SK-N-SH (cell line): Measurements from ENCODE around the gene EDC4. TPM values are rescaled to one million over a fixed set of nuclear protein-coding genes. Genes with fewer than 3 reads are reported as not detected.

Experiments used
- CTCF ChIA-PET: fragments of 300-600, 350-600 bp; formaldehyde crosslinking; extraction: SDS; loops from one replicate; lab custom pipeline; 2021; lab: Yijun Ruan, JAX
- POLR2A ChIA-PET: fragments of 350-600 bp; sonication (Branson Sonifier 250); formaldehyde crosslinking; extraction: SDS; loops from one replicate; lab custom pipeline; 2020; ENCODE audit warnings: antibody characterized with exemption, inconsistent platforms; lab: Yijun Ruan, JAX
- DNase-seq: peaks from one replicate; pipeline ENCODE4 v3.0.0; 2012
- H2AFZ ChIP-seq: fragments of 200-600 bp; sonication (generic); 2 replicates; pipeline ENCODE4 v1.8.1; 2016; ENCODE audit warnings: antibody characterized with exemption, mild to moderate bottlenecking, low read depth
- H3F3A ChIP-seq: fragments of 200-600 bp; sonication (generic); replicated peaks from 2 replicates; pipeline ENCODE3; 2016; ENCODE audit warnings: antibody characterized with exemption, mild to moderate bottlenecking; ENCODE audit not compliant: insufficient read depth
- H3K27ac ChIP-seq, 2 experiments: fragments of 200-500 bp in 1 of 2; fragments of 200-600 bp in 1 of 2; sonication (Bioruptor generic) in 1 of 2; sonication (generic), shearing (Covaris generic) in 1 of 2; 2 replicates each; pipeline versions ENCODE4 v1.5.1 to v1.6.1; 2014 to 2016; ENCODE audit warnings: low read depth in 2 of 2, inconsistent platforms in 1 of 2, low read length in 1 of 2, mild to moderate bottlenecking in 1 of 2, mixed read lengths in 1 of 2
- H3K27me3 ChIP-seq: fragments of 200-600 bp; sonication (generic), shearing (Covaris generic); 2 replicates; pipeline ENCODE4 v1.6.1; 2016; ENCODE audit warnings: mixed run types; ENCODE audit not compliant: insufficient read depth
- H3K36me3 ChIP-seq, 2 experiments: fragments of 200-500 bp in 1 of 2; fragments of 200-600 bp in 1 of 2; sonication (Bioruptor generic) in 1 of 2; sonication (generic) in 1 of 2; replicated peaks in 1 of 2; 2 replicates each; pipeline versions ENCODE3 to v1.5.1; 2014 to 2016; ENCODE audit warnings: low read length in 1 of 2, mild to moderate bottlenecking in 1 of 2; ENCODE audit not compliant: insufficient read depth in 2 of 2, control insufficient read depth in 1 of 2
- H3K4me1 ChIP-seq, 2 experiments: fragments of 200-500 bp in 1 of 2; fragments of 200-600 bp in 1 of 2; sonication (Bioruptor generic) in 1 of 2; sonication (generic), shearing (Covaris generic) in 1 of 2; 2 replicates each; pipeline versions ENCODE4 v1.5.1 to v1.6.1; 2014 to 2016; ENCODE audit warnings: low read depth in 1 of 2, low read length in 1 of 2, mixed run types in 1 of 2; ENCODE audit not compliant: insufficient read depth in 2 of 2, control insufficient read depth in 1 of 2
- H3K4me2 ChIP-seq: fragments of 200-600 bp; sonication (generic), shearing (Covaris generic); 2 replicates; pipeline ENCODE4 v1.6.1; 2017; ENCODE audit warnings: mixed run types
- H3K4me3 ChIP-seq, 2 experiments: fragments of 200-500 bp in 1 of 2; fragments of 200-600 bp in 1 of 2; sonication (Bioruptor generic) in 1 of 2; sonication (generic), shearing (Covaris generic) in 1 of 2; 2 replicates each; pipeline versions ENCODE4 v1.5.1 to v1.8.1; 2014 to 2016; ENCODE audit warnings: low read depth in 2 of 2, inconsistent platforms in 1 of 2, low read length in 1 of 2, mild to moderate bottlenecking in 1 of 2, mixed read lengths in 1 of 2, moderate library complexity in 1 of 2
- H3K79me2 ChIP-seq: fragments of 200-600 bp; sonication (generic); 2 replicates; pipeline ENCODE4 v1.8.1; 2017; ENCODE audit warnings: mild to moderate bottlenecking; ENCODE audit not compliant: insufficient read depth
- H3K9ac ChIP-seq: fragments of 200-600 bp; sonication (generic); 2 replicates; pipeline ENCODE4 v1.6.1; 2017; ENCODE audit warnings: mixed run types
- H3K9me2 ChIP-seq: fragments of 200-600 bp; sonication (generic); 2 replicates; pipeline ENCODE4 v1.6.1; 2017; ENCODE audit warnings: mixed run types
- H3K9me3 ChIP-seq: fragments of 200-600 bp; sonication (generic); 2 replicates; pipeline ENCODE4 v1.6.1; 2017; ENCODE audit warnings: mixed run types, mild to moderate bottlenecking, moderate library complexity
- H4K20me1 ChIP-seq: fragments of 200-600 bp; sonication (generic); 2 replicates; pipeline ENCODE4 v1.6.1; 2017; ENCODE audit warnings: mild to moderate bottlenecking, mixed run types; ENCODE audit not compliant: insufficient read depth
- CHD2 ChIP-seq: fragments of 150-350 bp; IDR thresholded peaks from 2 replicates; pipeline ENCODE4 v1.6.1; 2018; ENCODE audit warnings: low read length; ENCODE audit not compliant: partially characterized antibody
- EZH2phosphoT487 ChIP-seq: fragments of 200-600 bp; sonication (generic); IDR thresholded peaks from 2 replicates; pipeline ENCODE4 v1.6.1; 2017; ENCODE audit warnings: low read depth, mixed run types, mild to moderate bottlenecking, antibody characterized with exemption, moderate library complexity, borderline replicate concordance
- FOXM1 ChIP-seq: IDR thresholded peaks from 2 replicates; pipeline ENCODE4 v1.4.0; 2012; ENCODE audit warnings: low read depth, mild to moderate bottlenecking
- GATA2 ChIP-seq: sonication (generic); formaldehyde crosslinking; IDR thresholded peaks from 2 replicates; pipeline ENCODE4 v1.5.0; 2020; ENCODE audit warnings: mild to moderate bottlenecking, missing genetic modification reagents
- RAD21 ChIP-seq: IDR thresholded peaks from 2 replicates; pipeline ENCODE4 v1.6.1; 2012; ENCODE audit warnings: mild to moderate bottlenecking, low read length
- RCOR1 ChIP-seq: fragments of 150-350 bp; IDR thresholded peaks from 2 replicates; pipeline ENCODE4 v1.6.1; 2017; ENCODE audit warnings: antibody characterized with exemption, low read length
- RFX5 ChIP-seq: IDR thresholded peaks from 2 replicates; pipeline ENCODE4 v1.6.1; 2012; ENCODE audit warnings: mild to moderate bottlenecking, improper control_type of control experiment, low read length
- RXRA ChIP-seq: IDR thresholded peaks from 2 replicates; pipeline ENCODE4 v1.4.0; 2012; ENCODE audit warnings: low read depth, mild to moderate bottlenecking, borderline replicate concordance
- SIN3A ChIP-seq: IDR thresholded peaks from 2 replicates; pipeline ENCODE4 v1.6.1; 2012; ENCODE audit warnings: low read depth, mild to moderate bottlenecking, low read length, moderate library complexity, borderline replicate concordance
- TAF1 ChIP-seq: IDR thresholded peaks from 2 replicates; pipeline ENCODE4 v1.6.1; 2012; ENCODE audit warnings: low read depth, mild to moderate bottlenecking, low read length, moderate library complexity, borderline replicate concordance
- TCF12 ChIP-seq: IDR thresholded peaks from 2 replicates; pipeline ENCODE4 v1.4.0; 2012
- TEAD4 ChIP-seq: IDR thresholded peaks from 2 replicates; pipeline ENCODE4 v1.4.0; 2012; ENCODE audit warnings: mild to moderate bottlenecking, borderline replicate concordance; ENCODE audit not compliant: insufficient read depth
- WGBS: methylation state at CpG from one replicate; pipeline ENCODE4 v1.1.6; 2017; ENCODE audit warnings: low lambda C conversion rate; 5-methylcytosine and 5-hydroxymethylcytosine counted together
- polyA plus RNA-seq, 3 experiments: library from polyadenylated mRNA; depleted of rRNA; stranded (reverse); fragments of >200 nt; gene quantifications; 2 replicates each; pipeline ENCODE4 v1.2.3, GENCODE V29; 2012
- TF ChIP-seq, protein P1 (sequence below): IDR thresholded peaks from 2 replicates; pipeline ENCODE4 v1.4.0; 2012; ENCODE audit warnings: low read depth
- TF ChIP-seq, protein P2 (sequence below): fragments of 150-350 bp; IDR thresholded peaks from 2 replicates; pipeline ENCODE4 v1.6.1; 2017; ENCODE audit warnings: antibody characterized with exemption, low read length, low read depth, borderline replicate concordance
- TF ChIP-seq, protein P3 (sequence below): fragments of 150-350 bp; IDR thresholded peaks from 2 replicates; pipeline ENCODE4 v1.6.1; 2016; ENCODE audit warnings: mild to moderate bottlenecking, low read depth, low read length
- TF ChIP-seq, protein P4 (sequence below): IDR thresholded peaks from 2 replicates; pipeline ENCODE4 v1.4.0; 2012; ENCODE audit warnings: low read depth, borderline replicate concordance
- TF ChIP-seq, protein P5 (sequence below): IDR thresholded peaks from 2 replicates; pipeline ENCODE4 v1.4.0; 2012; ENCODE audit warnings: low read depth, borderline replicate concordance

The EDC4 gene
- polyA plus RNA-seq, 1 of the 3 experiments (the other 2 are of a cell fraction): 38.0 TPM

DNA sequence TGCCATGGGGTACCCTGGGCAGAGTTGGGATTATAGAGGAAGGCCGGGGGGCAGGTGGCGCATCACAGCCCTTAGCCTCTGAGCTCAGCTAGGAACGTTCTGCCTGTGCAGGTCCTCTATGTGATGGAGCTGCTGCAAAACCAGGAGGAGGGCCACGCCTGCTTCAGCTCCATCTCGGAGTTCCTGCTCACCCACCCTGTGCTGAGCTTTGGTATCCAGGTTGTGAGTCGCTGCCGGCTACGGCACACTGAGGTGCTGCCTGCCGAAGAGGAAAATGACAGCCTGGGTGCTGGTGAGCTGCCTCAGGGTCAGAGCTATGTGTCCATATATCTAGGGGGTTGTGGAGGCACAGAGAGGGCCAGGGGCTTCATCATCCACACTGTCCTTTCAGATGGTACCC, 6.0 kb downstream of the EDC4 start:
- H3K27me3 ChIP-seq: no peaks in the 10 kb centered on the region
- H3K4me1 ChIP-seq: peaks cover 7 to 11% of the 10 kb centered on the region in 2 experiments; a peak in 1 of 4 replicates
- H3K9ac ChIP-seq: no peak overlapping the region
- ChIA-PET POLR2A (no interaction called here), CTCF (interaction anchor here (1.4 to 22.4 kb wide), 3 partner anchors 53 to 216 kb away, joined by 4 to 564 read pairs (median 12); partner anchors contain the start of genes CTRL, LCAT and PSMB10)
- H3F3A ChIP-seq: peaks cover 7% of the 10 kb centered on the region
- 97% methylated on average over 9 of the region's 9 CpGs for WGBS
- peaks cover 31% of the 10 kb centered on the region for H3K79me2 ChIP-seq
- peaks cover 21 to 78% of the 10 kb centered on the region in 2 experiments for H3K36me3 ChIP-seq
- H3K4me3 ChIP-seq: no peak overlapping the region
- DNase-seq: no peak
- H3K9me2 ChIP-seq: no peaks in the 10 kb centered on the region
- no peak for TF ChIP-seq EZH2phosphoT487
- no peaks in the 10 kb centered on the region for H3K9me3 ChIP-seq
- no peak overlapping the region for H2AFZ ChIP-seq
- H4K20me1 ChIP-seq: peaks cover 32% of the 10 kb centered on the region
- H3K27ac ChIP-seq: no peak overlapping the region
- H3K4me2 ChIP-seq: no peak overlapping the region

DNA sequence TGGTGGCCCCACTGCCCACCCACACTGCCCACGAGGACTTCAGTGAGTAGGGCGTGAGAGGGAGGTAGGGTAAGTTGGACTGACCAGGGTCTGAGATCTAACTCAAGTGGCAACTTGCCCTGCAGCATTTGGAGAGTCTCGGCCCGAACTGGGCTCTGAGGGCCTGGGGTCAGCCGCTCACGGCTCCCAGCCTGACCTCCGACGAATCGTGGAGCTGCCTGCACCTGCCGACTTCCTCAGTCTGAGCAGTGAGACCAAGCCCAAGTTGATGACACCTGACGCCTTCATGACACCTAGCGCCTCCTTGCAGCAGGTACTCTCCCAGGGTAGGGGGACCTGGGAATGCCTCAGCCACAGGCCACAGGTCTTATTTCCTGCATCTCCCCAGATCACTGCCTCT, 6.6 kb downstream of the EDC4 start:
- H3K36me3 ChIP-seq: peaks cover 21 to 83% of the 10 kb centered on the region in 2 experiments
- H3K9me2 ChIP-seq: no peaks in the 10 kb centered on the region
- no peak overlapping the region for H3K4me2 ChIP-seq
- no peak overlapping the region for H3K27ac ChIP-seq
- H3K4me3 ChIP-seq: no peak overlapping the region
- H3K9me3 ChIP-seq: no peaks in the 10 kb centered on the region
- CTCF ChIA-PET: interaction anchor here (1.4 to 22.4 kb wide), 3 partner anchors 52 to 217 kb away, joined by 4 to 564 read pairs (median 12); partner anchors contain the start of genes CTRL, LCAT and PSMB10
- H3F3A ChIP-seq: peaks cover 13% of the 10 kb centered on the region
- H4K20me1 ChIP-seq: peaks cover 32% of the 10 kb centered on the region
- no peak overlapping the region for H3K9ac ChIP-seq
- H2AFZ ChIP-seq: no peak overlapping the region
- DNase-seq: no peak
- POLR2A ChIA-PET: no interaction called here
- H3K79me2 ChIP-seq: peaks cover 25% of the 10 kb centered on the region
- peaks cover 7 to 10% of the 10 kb centered on the region in 2 experiments; a peak in 2 of 4 replicates for H3K4me1 ChIP-seq
- WGBS: 97% methylated on average over 12 of the region's 12 CpGs
- no peak for TF ChIP-seq EZH2phosphoT487
- TF ChIP-seq RXRA: no peak
- TF ChIP-seq RCOR1: no peak
- TF ChIP-seq RFX5: no peak
- no peak for TF ChIP-seq TCF12
- TF ChIP-seq, protein P1, sequence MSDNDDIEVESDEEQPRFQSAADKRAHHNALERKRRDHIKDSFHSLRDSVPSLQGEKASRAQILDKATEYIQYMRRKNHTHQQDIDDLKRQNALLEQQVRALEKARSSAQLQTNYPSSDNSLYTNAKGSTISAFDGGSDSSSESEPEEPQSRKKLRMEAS: no peak
- TF ChIP-seq GATA2 (CRISPR knock-in tag): no peak
- no peak for TF ChIP-seq TAF1
- TF ChIP-seq FOXM1: no peak
- TF ChIP-seq, protein P2, sequence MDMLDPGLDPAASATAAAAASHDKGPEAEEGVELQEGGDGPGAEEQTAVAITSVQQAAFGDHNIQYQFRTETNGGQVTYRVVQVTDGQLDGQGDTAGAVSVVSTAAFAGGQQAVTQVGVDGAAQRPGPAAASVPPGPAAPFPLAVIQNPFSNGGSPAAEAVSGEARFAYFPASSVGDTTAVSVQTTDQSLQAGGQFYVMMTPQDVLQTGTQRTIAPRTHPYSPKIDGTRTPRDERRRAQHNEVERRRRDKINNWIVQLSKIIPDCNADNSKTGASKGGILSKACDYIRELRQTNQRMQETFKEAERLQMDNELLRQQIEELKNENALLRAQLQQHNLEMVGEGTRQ: no peak
- TF ChIP-seq, protein P3, sequence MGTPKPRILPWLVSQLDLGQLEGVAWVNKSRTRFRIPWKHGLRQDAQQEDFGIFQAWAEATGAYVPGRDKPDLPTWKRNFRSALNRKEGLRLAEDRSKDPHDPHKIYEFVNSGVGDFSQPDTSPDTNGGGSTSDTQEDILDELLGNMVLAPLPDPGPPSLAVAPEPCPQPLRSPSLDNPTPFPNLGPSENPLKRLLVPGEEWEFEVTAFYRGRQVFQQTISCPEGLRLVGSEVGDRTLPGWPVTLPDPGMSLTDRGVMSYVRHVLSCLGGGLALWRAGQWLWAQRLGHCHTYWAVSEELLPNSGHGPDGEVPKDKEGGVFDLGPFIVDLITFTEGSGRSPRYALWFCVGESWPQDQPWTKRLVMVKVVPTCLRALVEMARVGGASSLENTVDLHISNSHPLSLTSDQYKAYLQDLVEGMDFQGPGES: no peak
- TF ChIP-seq CHD2: no peak
- TF ChIP-seq RAD21: no peak
- TF ChIP-seq, protein P4, sequence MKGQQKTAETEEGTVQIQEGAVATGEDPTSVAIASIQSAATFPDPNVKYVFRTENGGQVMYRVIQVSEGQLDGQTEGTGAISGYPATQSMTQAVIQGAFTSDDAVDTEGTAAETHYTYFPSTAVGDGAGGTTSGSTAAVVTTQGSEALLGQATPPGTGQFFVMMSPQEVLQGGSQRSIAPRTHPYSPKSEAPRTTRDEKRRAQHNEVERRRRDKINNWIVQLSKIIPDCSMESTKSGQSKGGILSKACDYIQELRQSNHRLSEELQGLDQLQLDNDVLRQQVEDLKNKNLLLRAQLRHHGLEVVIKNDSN: no peak
- TF ChIP-seq, protein P5, sequence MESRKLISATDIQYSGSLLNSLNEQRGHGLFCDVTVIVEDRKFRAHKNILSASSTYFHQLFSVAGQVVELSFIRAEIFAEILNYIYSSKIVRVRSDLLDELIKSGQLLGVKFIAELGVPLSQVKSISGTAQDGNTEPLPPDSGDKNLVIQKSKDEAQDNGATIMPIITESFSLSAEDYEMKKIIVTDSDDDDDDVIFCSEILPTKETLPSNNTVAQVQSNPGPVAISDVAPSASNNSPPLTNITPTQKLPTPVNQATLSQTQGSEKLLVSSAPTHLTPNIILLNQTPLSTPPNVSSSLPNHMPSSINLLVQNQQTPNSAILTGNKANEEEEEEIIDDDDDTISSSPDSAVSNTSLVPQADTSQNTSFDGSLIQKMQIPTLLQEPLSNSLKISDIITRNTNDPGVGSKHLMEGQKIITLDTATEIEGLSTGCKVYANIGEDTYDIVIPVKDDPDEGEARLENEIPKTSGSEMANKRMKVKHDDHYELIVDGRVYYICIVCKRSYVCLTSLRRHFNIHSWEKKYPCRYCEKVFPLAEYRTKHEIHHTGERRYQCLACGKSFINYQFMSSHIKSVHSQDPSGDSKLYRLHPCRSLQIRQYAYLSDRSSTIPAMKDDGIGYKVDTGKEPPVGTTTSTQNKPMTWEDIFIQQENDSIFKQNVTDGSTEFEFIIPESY: no peak
- no peak for TF ChIP-seq SIN3A
- no peak for TF ChIP-seq TEAD4
- no peaks in the 10 kb centered on the region for H3K27me3 ChIP-seq
